HEK293 (cell line): Measurements from ENCODE around the gene MTHFSD.

Experiments
- CTCF ChIA-PET: fragments of 350-600 bp; formaldehyde crosslinking; extraction: SDS; loops from one replicate; lab custom pipeline; 2021; ENCODE audit warnings: antibody characterized with exemption; lab: Yijun Ruan, JAX
- POLR2A ChIA-PET: fragments of 300-600 bp; formaldehyde crosslinking; extraction: SDS; loops from one replicate; lab custom pipeline; 2020; ENCODE audit warnings: antibody characterized with exemption, inconsistent platforms; lab: Yijun Ruan, JAX
- H3K27ac ChIP-seq: fragments of 200-500 bp; sonication (Bioruptor generic); 2 replicates; pipeline ENCODE4 v1.5.1; 2014; ENCODE audit warnings: low read depth, low read length, control low read depth, inconsistent platforms; ENCODE audit errors: extremely low read depth
- H3K36me3 ChIP-seq, 2 experiments: fragments of 200-500 bp in 1 of 2; sonication (Bioruptor generic) in 1 of 2; 1 replicate in 1 of 2; 2 replicates in 1 of 2; pipeline ENCODE4 v1.5.1; 2014 to 2017; ENCODE audit warnings: inconsistent platforms in 2 of 2, low read length in 2 of 2; ENCODE audit not compliant: control insufficient read depth in 2 of 2, insufficient read depth in 1 of 2
- H3K4me1 ChIP-seq: fragments of 200-500 bp; sonication (Bioruptor generic); 2 replicates; pipeline ENCODE4 v1.5.1; 2014; ENCODE audit warnings: mild to moderate bottlenecking, low read length, inconsistent platforms; ENCODE audit not compliant: control insufficient read depth, insufficient read depth
- H3K4me3 ChIP-seq: 2 replicates; pipeline ENCODE4 v1.5.1; 2011; ENCODE audit warnings: low read depth, mild to moderate bottlenecking, control low read depth, low read length, moderate library complexity
- H3K9me3 ChIP-seq: fragments of 200-500 bp; sonication (Bioruptor generic); 2 replicates; pipeline ENCODE4 v1.5.1; 2014; ENCODE audit warnings: low read depth, low read length, inconsistent platforms; ENCODE audit not compliant: control insufficient read depth, insufficient read depth
- HOXA7 ChIP-seq: sonication (generic); formaldehyde crosslinking; IDR thresholded peaks from 2 replicates; pipeline ENCODE4 v1.8.1; 2022; ENCODE audit warnings: missing genetic modification reagents, borderline replicate concordance
- KLF10 ChIP-seq: fragments of 450-650 bp; IDR thresholded peaks from 2 replicates; pipeline ENCODE4 v1.5.1; 2018; ENCODE audit warnings: missing biosample characterization, mild to moderate bottlenecking, missing genetic modification characterization
- REST ChIP-seq: fragments of 450-650 bp; formaldehyde crosslinking; IDR thresholded peaks from 2 replicates; pipeline ENCODE4 v1.5.1; 2016; ENCODE audit warnings: missing biosample characterization, missing genetic modification characterization
- SCRT2 ChIP-seq: fragments of 450-650 bp; formaldehyde crosslinking; IDR thresholded peaks from 2 replicates; pipeline ENCODE4 v1.5.1; 2016; ENCODE audit warnings: missing biosample characterization, missing genetic modification characterization
- ZNF121 ChIP-seq: fragments of 450-650 bp; formaldehyde crosslinking; IDR thresholded peaks from 2 replicates; pipeline ENCODE4 v1.5.1; 2016; ENCODE audit warnings: missing biosample characterization, missing genetic modification characterization
- ZNF24 ChIP-seq: fragments of 450-650 bp; formaldehyde crosslinking; IDR thresholded peaks from 2 replicates; pipeline ENCODE4 v1.5.1; 2016; ENCODE audit warnings: missing biosample characterization, missing genetic modification characterization
- ZNF248 ChIP-seq: fragments of 450-650 bp; formaldehyde crosslinking; IDR thresholded peaks from 2 replicates; pipeline ENCODE4 v1.5.1; 2017; ENCODE audit warnings: missing biosample characterization, missing genetic modification characterization
- ZNF366 ChIP-seq: fragments of 450-650 bp; formaldehyde crosslinking; conservative IDR thresholded peaks from 2 replicates; pipeline ENCODE4 v1.5.1; 2016; ENCODE audit warnings: missing biosample characterization, missing genetic modification characterization
- ZNF398 ChIP-seq: fragments of 450-650 bp; formaldehyde crosslinking; IDR thresholded peaks from 2 replicates; pipeline ENCODE4 v1.5.1; 2017; ENCODE audit warnings: missing biosample characterization, missing genetic modification characterization
- ZNF488 ChIP-seq: fragments of 450-650 bp; formaldehyde crosslinking; IDR thresholded peaks from 2 replicates; pipeline ENCODE4 v1.5.1; 2016; ENCODE audit warnings: missing biosample characterization, missing genetic modification characterization
- ZNF510 ChIP-seq: fragments of 450-650 bp; formaldehyde crosslinking; IDR thresholded peaks from 2 replicates; pipeline ENCODE4 v1.5.1; 2018; ENCODE audit warnings: mild to moderate bottlenecking, missing genetic modification characterization, missing biosample characterization; ENCODE audit not compliant: insufficient replicate concordance
- ZNF600 ChIP-seq: fragments of 450-650 bp; formaldehyde crosslinking; IDR thresholded peaks from 2 replicates; pipeline ENCODE4 v1.5.1; 2016; ENCODE audit warnings: missing biosample characterization, missing genetic modification characterization
- ZNF664 ChIP-seq: fragments of 450-650 bp; formaldehyde crosslinking; IDR thresholded peaks from 2 replicates; pipeline ENCODE4 v1.5.1; 2016; ENCODE audit warnings: missing biosample characterization, missing genetic modification characterization
- ZNF707 ChIP-seq: fragments of 450-650 bp; formaldehyde crosslinking; IDR thresholded peaks from 2 replicates; pipeline ENCODE4 v1.5.1; 2016; ENCODE audit warnings: missing biosample characterization, missing genetic modification characterization
- ZNF843 ChIP-seq: fragments of 450-650 bp; formaldehyde crosslinking; IDR thresholded peaks from 2 replicates; pipeline ENCODE4 v1.5.1; 2016; ENCODE audit warnings: missing biosample characterization, missing genetic modification characterization
- TF ChIP-seq, protein P1 (sequence below): fragments of 450-650 bp; formaldehyde crosslinking; IDR thresholded peaks from 2 replicates; pipeline ENCODE4 v1.5.1; 2016; ENCODE audit warnings: missing biosample characterization, missing genetic modification characterization
- TF ChIP-seq, protein P2 (sequence below): fragments of 450-650 bp; formaldehyde crosslinking; IDR thresholded peaks from 2 replicates; pipeline ENCODE4 v1.5.1; 2016; ENCODE audit warnings: missing biosample characterization, missing genetic modification characterization
- TF ChIP-seq, protein P3 (sequence below): fragments of 450-650 bp; formaldehyde crosslinking; IDR thresholded peaks from 2 replicates; pipeline ENCODE4 v1.5.1; 2016; ENCODE audit warnings: missing biosample characterization, missing genetic modification characterization

The MTHFSD gene

GRCh38 chr16:86541560-86541959 lies 13.5 kb downstream of the MTHFSD start:
- no peak overlapping the region for H3K27ac ChIP-seq
- ChIA-PET POLR2A (no interaction called here), CTCF (interaction anchor here (0.6 to 1.1 kb wide), 4 partner anchors 22 to 1607 kb away, joined by 3 to 6 read pairs (median 4); no protein-coding TSS in a partner anchor)
- H3K9me3 ChIP-seq = no peaks in the 10 kb centered on the region
- H3K36me3 ChIP-seq = peaks cover 8 to 94% of the 10 kb centered on the region in 2 experiments
- H3K4me3 ChIP-seq = no peak overlapping the region
- H3K4me1 ChIP-seq = no peaks in the 10 kb centered on the region
- TF ChIP-seq ZNF398 (tag by site-specific recombination) (no peak), ZNF24 (tag by site-specific recombination) (no peak)
- TF ChIP-seq, protein P1, sequence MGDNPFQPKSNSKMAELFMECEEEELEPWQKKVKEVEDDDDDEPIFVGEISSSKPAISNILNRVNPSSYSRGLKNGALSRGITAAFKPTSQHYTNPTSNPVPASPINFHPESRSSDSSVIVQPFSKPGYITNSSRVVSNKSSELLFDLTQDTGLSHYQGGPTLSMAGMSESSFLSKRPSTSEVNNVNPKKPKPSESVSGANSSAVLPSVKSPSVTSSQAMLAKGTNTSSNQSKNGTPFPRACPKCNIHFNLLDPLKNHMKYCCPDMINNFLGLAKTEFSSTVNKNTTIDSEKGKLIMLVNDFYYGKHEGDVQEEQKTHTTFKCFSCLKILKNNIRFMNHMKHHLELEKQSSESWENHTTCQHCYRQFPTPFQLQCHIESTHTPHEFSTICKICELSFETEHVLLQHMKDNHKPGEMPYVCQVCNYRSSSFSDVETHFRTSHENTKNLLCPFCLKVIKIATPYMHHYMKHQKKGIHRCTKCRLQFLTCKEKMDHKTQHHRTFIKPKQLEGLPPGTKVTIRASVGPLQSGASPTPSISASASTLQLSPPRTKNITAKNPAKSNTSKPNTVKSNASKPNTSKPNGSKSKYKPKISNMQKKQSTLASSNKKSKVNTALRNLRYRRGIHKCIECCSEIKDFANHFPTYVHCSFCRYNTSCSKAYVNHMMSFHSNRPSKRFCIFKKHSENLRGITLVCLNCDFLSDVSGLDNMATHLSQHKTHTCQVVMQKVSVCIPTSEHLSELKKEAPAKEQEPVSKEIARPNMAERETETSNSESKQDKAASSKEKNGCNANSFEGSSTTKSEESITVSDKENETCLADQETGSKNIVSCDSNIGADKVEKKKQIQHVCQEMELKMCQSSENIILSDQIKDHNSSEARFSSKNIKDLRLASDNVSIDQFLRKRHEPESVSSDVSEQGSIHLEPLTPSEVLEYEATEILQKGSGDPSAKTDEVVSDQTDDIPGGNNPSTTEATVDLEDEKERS (tag by site-specific recombination) = no peak

GRCh38 chr16:86540894-86541293 lies 14.1 kb downstream of the MTHFSD start:
- Histone ChIP-seq H3K4me3 (no peak overlapping the region), H3K9me3 (no peaks in the 10 kb centered on the region), H3K27ac (no peak overlapping the region), H3K36me3 (peaks cover 8 to 94% of the 10 kb centered on the region in 2 experiments), H3K4me1 (no peaks in the 10 kb centered on the region)
- no peak for TF ChIP-seq ZNF707 (tag by site-specific recombination)
- no peak for TF ChIP-seq ZNF510 (tag by site-specific recombination)
- no peak for TF ChIP-seq ZNF248 (tag by site-specific recombination)
- no peak for TF ChIP-seq ZNF600 (tag by site-specific recombination)
- TF ChIP-seq ZNF664 (tag by site-specific recombination) = no peak
- no peak for TF ChIP-seq ZNF121
- TF ChIP-seq, protein P2, sequence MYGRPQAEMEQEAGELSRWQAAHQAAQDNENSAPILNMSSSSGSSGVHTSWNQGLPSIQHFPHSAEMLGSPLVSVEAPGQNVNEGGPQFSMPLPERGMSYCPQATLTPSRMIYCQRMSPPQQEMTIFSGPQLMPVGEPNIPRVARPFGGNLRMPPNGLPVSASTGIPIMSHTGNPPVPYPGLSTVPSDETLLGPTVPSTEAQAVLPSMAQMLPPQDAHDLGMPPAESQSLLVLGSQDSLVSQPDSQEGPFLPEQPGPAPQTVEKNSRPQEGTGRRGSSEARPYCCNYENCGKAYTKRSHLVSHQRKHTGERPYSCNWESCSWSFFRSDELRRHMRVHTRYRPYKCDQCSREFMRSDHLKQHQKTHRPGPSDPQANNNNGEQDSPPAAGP = no peak
- TF ChIP-seq ZNF366 = no peak
- TF ChIP-seq, protein P3, sequence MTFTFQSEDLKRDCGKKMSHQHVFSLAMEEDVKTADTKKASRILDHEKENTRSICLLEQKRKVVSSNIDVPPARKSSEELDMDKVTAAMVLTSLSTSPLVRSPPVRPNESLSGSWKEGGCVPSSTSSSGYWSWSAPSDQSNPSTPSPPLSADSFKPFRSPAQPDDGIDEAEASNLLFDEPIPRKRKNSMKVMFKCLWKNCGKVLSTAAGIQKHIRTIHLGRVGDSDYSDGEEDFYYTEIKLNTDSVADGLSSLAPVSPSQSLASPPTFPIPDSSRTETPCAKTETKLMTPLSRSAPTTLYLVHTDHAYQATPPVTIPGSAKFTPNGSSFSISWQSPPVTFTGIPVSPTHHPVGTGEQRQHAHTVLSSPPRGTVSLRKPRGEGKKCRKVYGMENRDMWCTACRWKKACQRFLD (tag by site-specific recombination) = no peak
- no peak for TF ChIP-seq ZNF488
- TF ChIP-seq ZNF843 (tag by site-specific recombination) = no peak
- no peak for TF ChIP-seq REST (tag by site-specific recombination)
- TF ChIP-seq KLF10 (tag by site-specific recombination) = no peak
- no peak for TF ChIP-seq SCRT2 (tag by site-specific recombination)
- TF ChIP-seq HOXA7 (CRISPR knock-in tag) = no peak
- ChIA-PET CTCF (interaction anchor here (0.5 to 0.7 kb wide), 4 partner anchors 521 to 1608 kb away, joined by 3 to 6 read pairs (median 4); no protein-coding TSS in a partner anchor), POLR2A (no interaction called here)
